Activated CD4-positive, CD25-positive, alpha-beta regulatory T cell treated with anti-CD3 and anti-CD28 coated beads, Interleukin-2, amount 50 U/mL, for 72 hours (primary cell): ENCODE results near the gene ARL5C.
"Not testable (repeated sequence)": the region's sequence is repeated elsewhere in the genome, so short reads cannot be mapped to it uniquely, and the experiment has no call there.

Experiments used
- DNase-seq: peaks from one replicate; pipeline ENCODE4 v3.0.0; 2021

Gene ARL5C

GRCh38 chr17:39194089-39194984 lies 28.4 kb upstream of the ARL5C start:
- DNase-seq, result no peak

GRCh38 chr17:39193346-39193745 lies 27.4 kb upstream of the ARL5C start:
- no peak for DNase-seq

- no peak for DNase-seq
Observed at GRCh38 chr17:39192901-39193300, 26.9 kb upstream of the ARL5C start.

GRCh38 chr17:39191750-39192510 lies 26.0 kb upstream of the ARL5C start:
- no peak for DNase-seq

GRCh38 chr17:39187152-39187830 lies 21.3 kb upstream of the ARL5C start:
- no peak for DNase-seq

GRCh38 chr17:39186481-39187002 lies 20.6 kb upstream of the ARL5C start:
- no peak for DNase-seq

- DNase-seq, result no peak
Observed at GRCh38 chr17:39183720-39184119, 17.8 kb upstream of the ARL5C start.

- DNase-seq, result no peak
Observed at GRCh38 chr17:39183045-39183444, 17.1 kb upstream of the ARL5C start.

- DNase-seq, result no peak
Observed at GRCh38 chr17:39181303-39181702, 15.3 kb upstream of the ARL5C start.

GRCh38 chr17:39178536-39178935 lies 12.6 kb upstream of the ARL5C start:
- DNase-seq, result no peak

GRCh38 chr17:39177256-39177655 lies 11.3 kb upstream of the ARL5C start:
- DNase-seq, result no peak

- DNase-seq, result no peak
Observed at GRCh38 chr17:39175695-39176093, 9.7 kb upstream of the ARL5C start.

- peak; percentile 78 for DNase-seq
Observed at GRCh38 chr17:39174920-39175694, 9.1 kb upstream of the ARL5C start.

GRCh38 chr17:39173526-39174274 lies 7.7 kb upstream of the ARL5C start:
- DNase-seq, result no peak

GRCh38 chr17:39173080-39173479 lies 7.1 kb upstream of the ARL5C start:
- DNase-seq, result no peak

GRCh38 chr17:39171933-39172332 lies 6.0 kb upstream of the ARL5C start:
- DNase-seq, result no peak

GRCh38 chr17:39170558-39170957 lies 4.6 kb upstream of the ARL5C start:
- no peak for DNase-seq

GRCh38 chr17:39170109-39170508 lies 4.1 kb upstream of the ARL5C start:
- DNase-seq, result no peak

GRCh38 chr17:39169518-39169917 lies 3.6 kb upstream of the ARL5C start:
- DNase-seq, result no peak

GRCh38 chr17:39169101-39169500 lies 3.1 kb upstream of the ARL5C start:
- DNase-seq, result no peak

GRCh38 chr17:39168503-39168902 lies 2.5 kb upstream of the ARL5C start:
- DNase-seq, result not testable (repeated sequence)

- no peak for DNase-seq
Observed at GRCh38 chr17:39167476-39167875, 1.5 kb upstream of the ARL5C start.
